HG02870 (cell line): ENCODE results near the gene ASPRV1.

Experiments used
- ATAC-seq: cut with Tn5 transposase; IDR thresholded peaks from one replicate; pipeline ENCODE4 v1.9.1; 2021; ENCODE audit warnings: mild to moderate bottlenecking, moderate library complexity; ENCODE audit not compliant: unreplicated experiment

The ASPRV1 gene

DNA sequence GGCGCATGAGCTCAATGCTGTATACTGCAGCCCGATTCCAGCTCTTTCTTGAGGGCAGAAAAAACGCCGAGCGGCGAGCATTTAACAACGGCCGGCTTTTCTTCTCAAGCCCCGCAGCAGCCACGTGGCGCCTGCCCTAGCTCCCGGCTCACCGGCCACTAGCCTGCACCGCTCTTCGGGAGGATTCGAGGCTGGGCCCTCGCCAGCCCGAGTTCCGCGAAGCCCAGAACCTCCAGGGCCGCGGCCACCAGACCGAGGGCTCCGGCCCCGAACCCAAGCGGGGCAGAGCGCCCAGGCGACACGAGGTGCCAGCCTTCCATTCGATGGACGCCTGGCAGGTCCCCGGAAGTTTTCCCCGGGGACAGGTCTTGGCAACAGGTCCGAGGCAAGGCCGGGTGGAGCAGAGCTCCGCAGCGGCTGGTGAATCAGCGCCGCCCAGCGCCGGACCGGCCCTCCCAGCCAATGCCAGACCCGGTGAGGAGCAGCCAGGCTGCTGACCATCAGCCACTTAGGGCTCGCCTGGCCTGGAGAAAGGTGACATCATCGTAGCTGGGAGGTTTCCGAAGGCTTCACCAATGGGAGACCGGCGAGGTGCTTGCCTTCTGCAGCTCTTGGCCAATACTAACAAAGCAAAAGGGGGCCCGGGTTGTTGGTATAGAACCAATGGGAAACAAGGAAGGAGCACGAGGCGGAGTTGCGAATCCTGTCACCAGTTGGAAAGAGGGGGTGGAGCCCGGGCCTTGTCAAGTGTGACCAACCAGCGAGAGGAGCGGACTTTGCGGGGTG, 47.1 kb downstream of the ASPRV1 start:
- ATAC-seq = peak; percentile 89

- no peak for ATAC-seq
Measured at GRCh38 chr2:69911985-69912563, 49.4 kb downstream of the ASPRV1 start.
